ENCODE measurements around the gene HDAC1.

DNA sequence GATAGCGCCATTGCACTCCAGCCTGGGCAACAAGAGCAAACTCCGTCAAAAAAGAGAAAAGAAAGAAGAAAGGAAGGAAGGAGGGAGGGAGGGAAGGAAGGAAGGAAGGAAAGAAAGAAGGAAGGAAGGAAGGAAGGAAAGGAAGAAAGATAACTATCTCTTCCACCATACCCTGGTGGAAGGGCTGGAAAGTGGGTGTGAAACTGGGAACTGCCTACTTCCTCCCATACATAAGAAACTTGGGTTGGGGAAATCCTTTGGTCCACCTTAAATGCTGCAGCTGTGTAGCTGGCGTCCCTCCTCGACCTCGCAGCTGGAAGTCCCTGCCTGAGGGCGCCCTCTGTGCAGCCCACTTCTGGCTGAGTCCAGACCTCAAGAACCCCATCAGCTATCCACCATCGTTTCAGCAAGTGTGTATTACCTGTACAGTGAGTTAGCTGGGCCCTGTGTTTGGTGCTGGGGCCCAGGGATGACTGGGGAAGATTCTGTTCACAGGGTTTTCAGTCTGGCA lies 49.5 kb upstream of the HDAC1 start:
- TF ChIP-seq, protein P1, sequence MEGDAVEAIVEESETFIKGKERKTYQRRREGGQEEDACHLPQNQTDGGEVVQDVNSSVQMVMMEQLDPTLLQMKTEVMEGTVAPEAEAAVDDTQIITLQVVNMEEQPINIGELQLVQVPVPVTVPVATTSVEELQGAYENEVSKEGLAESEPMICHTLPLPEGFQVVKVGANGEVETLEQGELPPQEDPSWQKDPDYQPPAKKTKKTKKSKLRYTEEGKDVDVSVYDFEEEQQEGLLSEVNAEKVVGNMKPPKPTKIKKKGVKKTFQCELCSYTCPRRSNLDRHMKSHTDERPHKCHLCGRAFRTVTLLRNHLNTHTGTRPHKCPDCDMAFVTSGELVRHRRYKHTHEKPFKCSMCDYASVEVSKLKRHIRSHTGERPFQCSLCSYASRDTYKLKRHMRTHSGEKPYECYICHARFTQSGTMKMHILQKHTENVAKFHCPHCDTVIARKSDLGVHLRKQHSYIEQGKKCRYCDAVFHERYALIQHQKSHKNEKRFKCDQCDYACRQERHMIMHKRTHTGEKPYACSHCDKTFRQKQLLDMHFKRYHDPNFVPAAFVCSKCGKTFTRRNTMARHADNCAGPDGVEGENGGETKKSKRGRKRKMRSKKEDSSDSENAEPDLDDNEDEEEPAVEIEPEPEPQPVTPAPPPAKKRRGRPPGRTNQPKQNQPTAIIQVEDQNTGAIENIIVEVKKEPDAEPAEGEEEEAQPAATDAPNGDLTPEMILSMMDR (IDR thresholded peaks at IDR 0.05), result no peak
- no peak for TF ChIP-seq POLR2A (IDR thresholded peaks at IDR 0.05)
